Skeletal muscle satellite cell (primary cell): ENCODE results near the gene POR.
A peak's percentile ranks its signal among the peaks of the same experiment; 100 is the strongest.
"Not testable (repeated sequence)": the region's sequence is repeated elsewhere in the genome, so short reads cannot be mapped to it uniquely, and the experiment has no call there.

ENCODE experiments used
- H3K27me3 ChIP-seq: 2 replicates; pipeline ENCODE4 v1.7.0; 2013; ENCODE audit warnings: low read length; ENCODE audit not compliant: control insufficient read depth, insufficient read depth
- H3K36me3 ChIP-seq: 2 replicates; pipeline ENCODE4 v1.7.0; 2013; ENCODE audit warnings: mild to moderate bottlenecking, control low read depth, low read length; ENCODE audit not compliant: insufficient read depth
- H3K4me1 ChIP-seq: 2 replicates; pipeline ENCODE4 v1.7.0; 2013; ENCODE audit warnings: low read length; ENCODE audit not compliant: control insufficient read depth, insufficient read depth
- H3K4me2 ChIP-seq: 2 replicates; pipeline ENCODE4 v1.7.0; 2013; ENCODE audit warnings: mild to moderate bottlenecking, low read length
- H3K4me3 ChIP-seq: 2 replicates; pipeline ENCODE4 v1.7.0; 2013; ENCODE audit warnings: low read length
- H3K9ac ChIP-seq: 2 replicates; pipeline ENCODE4 v1.7.0; 2013; ENCODE audit warnings: mild to moderate bottlenecking, low read depth, low read length, moderate library complexity
- H3K9me3 ChIP-seq: replicated peaks from 2 replicates; pipeline ENCODE4 v1.7.0; 2013; ENCODE audit warnings: mild to moderate bottlenecking, control low read depth, low read length

POR gene

DNA sequence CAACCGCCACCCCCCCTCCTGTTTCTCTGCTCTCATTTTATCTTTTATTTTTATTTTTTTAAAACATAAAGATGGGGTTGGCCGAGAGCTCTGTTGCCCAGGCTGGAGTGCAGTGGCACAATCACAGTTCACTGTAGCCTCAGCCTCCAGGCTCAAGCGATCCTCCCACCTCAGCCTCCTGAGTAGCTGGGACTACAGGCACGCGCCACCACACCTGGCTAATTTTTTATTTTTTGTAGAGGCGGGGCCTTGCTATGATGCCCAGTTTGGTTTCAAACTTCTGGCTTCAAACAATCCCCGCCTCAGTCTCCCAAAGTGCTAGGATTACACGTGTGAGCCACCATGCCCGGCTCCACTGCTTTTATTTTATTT lies 7.3 kb upstream of the POR start:
- H3K4me3 ChIP-seq, H3K27me3 ChIP-seq, H3K36me3 ChIP-seq, H3K4me1 ChIP-seq, H3K9ac ChIP-seq, H3K9me3 ChIP-seq, H3K4me2 ChIP-seq: not testable (repeated sequence)

DNA sequence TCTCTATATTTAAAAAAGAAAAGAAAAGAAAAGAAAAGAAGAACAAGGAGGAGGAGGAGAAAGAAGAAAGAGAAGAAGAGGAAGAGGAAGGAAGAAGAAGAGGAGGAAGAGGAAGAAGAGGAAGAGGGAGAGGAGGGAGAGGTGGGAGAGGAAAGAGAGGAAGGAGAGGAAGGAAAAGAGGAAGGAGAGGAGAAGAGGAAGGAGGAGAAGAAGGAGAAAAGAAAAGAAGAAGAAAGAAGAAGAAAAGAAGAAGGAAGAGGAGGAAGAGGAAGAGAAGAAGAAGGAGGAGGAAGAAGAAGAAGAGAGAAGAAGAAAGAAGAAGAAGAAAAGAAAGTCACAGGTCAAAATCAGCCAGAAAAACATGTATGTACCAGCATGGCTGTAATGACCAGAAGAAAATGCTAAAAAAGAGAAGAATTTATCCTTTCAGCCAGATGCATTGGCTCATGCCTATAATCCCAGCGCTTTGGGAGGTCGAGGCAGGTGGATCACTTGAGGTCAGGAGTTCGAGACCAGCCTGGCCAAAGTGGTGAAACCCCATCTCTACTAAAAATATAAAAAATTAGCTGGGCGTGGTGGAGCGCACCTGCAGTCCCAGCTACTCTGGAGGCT lies 5.3 kb upstream of the POR start:
- Histone ChIP-seq H3K4me1 (peaks cover 15% of the 10 kb centered on the region), H3K27me3 (no peaks in the 10 kb centered on the region), H3K36me3 (no peaks in the 10 kb centered on the region), H3K9me3 (no peaks in the 10 kb centered on the region), H3K4me3 (no peak overlapping the region), H3K4me2 (no peak overlapping the region), H3K9ac (no peak overlapping the region)

DNA sequence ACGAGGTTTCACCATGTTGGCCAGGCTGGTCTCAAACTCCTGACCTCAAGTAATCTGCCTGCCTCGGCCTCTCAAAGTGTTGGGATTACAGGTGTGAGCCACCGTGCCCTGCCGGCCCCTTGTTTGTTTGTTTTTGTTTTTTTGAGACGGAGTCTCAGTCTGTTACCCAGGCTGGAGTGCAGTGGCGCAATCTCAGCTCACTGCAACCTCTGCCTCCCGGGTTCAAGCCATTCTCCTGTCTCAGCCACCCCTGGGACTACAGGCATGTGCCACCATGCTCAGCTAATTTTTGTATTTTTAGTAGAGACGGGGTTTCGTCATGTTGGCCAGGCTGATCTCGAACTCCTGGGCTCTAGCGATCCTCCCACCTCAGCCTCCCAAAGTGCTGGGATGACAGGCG lies 3.8 kb upstream of the POR start:
- peaks cover 13% of the 10 kb centered on the region for H3K4me1 ChIP-seq
- not testable (repeated sequence) for H3K4me3 ChIP-seq, H3K9me3 ChIP-seq

DNA sequence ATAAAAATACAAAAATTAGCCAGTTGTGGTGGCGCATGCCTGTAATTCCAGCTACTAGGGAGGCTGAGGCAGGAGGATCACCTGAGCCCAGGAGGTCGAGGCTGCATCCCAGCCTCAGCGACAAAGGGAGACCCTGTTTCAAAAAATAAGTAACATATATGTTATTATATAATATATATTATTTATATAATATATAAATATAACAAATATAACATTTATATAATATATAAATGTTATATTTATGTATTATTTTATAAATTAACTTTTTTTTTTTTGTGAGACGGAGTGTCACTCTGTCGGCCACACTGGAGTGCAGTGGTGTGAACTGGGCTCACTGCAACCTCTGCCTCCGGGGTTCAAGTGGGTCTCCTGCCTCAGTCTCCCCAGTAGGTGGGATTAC lies 1.5 kb upstream of the POR start:
- peaks cover 1% of the 10 kb centered on the region for H3K36me3 ChIP-seq
- no peaks in the 10 kb centered on the region for H3K27me3 ChIP-seq
- no peaks in the 10 kb centered on the region for H3K9me3 ChIP-seq
- H3K4me1 ChIP-seq, result peaks cover 11% of the 10 kb centered on the region
- no peak overlapping the region for H3K4me3 ChIP-seq
- H3K9ac ChIP-seq, result no peak overlapping the region
- H3K4me2 ChIP-seq, result no peak overlapping the region

More for the DNA sequence above, 3.8 kb upstream of the POR start:
- H3K27me3 ChIP-seq, H3K9ac ChIP-seq, H3K36me3 ChIP-seq, H3K4me2 ChIP-seq: not testable (repeated sequence)

DNA sequence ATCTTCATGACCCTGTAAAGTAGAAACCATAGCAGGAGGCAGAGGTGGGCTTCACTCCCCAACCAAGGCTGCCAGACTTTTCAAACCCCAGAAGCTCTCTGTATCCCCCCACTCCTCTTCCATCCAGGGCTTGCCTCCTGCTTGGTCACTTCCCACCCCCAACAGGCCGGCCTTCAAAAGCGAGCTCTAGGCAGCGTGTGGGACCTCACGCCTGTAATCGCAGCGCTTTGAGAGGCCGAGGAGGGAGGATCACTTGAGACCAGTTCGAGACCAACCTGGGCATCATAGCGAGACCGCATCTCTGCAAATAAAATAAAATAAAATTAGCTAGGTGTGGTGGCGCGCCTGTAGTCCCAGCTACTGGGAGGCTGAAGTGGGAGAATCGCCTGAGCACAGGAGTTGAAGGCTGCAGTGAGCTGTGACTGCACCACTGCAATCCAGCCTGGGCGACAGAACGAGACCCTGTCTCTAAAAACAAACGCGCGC lies 743 bp upstream of the POR start:
- peaks cover 11% of the 10 kb centered on the region for H3K4me1 ChIP-seq
- H3K36me3 ChIP-seq, result peaks cover 3% of the 10 kb centered on the region
- peak overlapping the region; percentile 89 for H3K9ac ChIP-seq
- H3K9me3 ChIP-seq, result no peaks in the 10 kb centered on the region
- no peaks in the 10 kb centered on the region for H3K27me3 ChIP-seq
- H3K4me2 ChIP-seq, result peak overlapping the region; percentile 99
- H3K4me3 ChIP-seq, result peak overlapping the region; percentile 86

DNA sequence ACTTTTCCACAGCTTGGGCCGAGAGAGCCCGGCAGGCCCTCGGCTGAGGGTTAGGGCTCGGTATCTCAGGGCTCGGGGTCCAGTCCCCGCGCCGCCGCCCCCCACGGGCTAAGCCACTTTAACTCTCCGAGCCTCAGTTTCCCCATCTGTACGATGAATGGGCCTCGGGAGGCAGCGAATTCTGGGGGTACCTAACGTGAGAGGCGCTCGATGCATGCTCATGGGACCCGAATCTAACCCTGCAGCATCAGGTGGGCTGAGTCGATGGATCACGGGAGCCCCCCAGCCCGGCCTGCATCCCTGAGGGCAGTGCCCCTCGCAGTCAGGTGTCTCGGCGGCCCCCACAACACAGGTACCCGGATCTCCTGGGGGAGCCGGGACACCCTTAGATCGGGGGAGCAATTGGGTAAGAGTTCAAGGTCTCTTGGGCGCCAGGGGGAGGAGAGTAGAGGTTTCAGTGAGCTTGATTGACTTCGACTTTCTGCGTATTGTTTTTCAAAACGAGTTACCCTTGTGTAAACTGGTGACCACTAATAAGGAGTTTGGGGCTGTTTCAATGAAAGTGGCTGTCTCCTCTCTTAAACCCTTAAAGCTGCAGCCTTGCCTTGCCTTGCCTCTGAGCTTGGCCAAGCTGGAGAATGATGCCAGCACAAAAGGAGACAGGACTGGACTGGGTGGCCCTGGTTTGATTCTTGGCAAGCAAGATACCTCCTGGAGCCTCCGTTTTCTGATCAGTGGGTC lies 631 bp downstream of the POR start:
- no peaks in the 10 kb centered on the region for H3K27me3 ChIP-seq
- H3K9ac ChIP-seq, result peak overlapping the region; percentile 94
- peaks cover 3% of the 10 kb centered on the region for H3K36me3 ChIP-seq
- peak overlapping the region; percentile 86 for H3K4me3 ChIP-seq
- peak overlapping the region; percentile 99 for H3K4me2 ChIP-seq
- no peaks in the 10 kb centered on the region for H3K9me3 ChIP-seq
- peaks cover 22% of the 10 kb centered on the region for H3K4me1 ChIP-seq

DNA sequence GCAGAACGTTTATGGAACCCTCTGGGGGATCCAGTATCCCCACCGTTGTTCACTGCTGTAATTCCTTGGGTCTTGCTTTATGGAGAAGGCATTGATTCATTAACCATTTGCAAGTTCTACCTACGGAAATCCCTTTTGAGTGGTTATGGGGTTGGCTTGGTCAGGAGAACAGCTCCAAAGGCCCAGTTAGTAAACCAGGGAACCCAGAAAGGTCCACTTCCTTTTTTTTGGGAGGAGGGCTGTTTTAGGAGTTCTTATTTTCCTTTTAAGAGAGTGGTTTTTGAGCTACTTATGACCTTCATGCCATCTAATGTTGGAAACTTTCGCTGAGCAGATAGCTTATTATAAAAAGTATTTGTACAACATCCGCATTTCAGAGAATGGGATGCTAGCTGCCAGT lies 1.3 kb downstream of the POR start:
- Histone ChIP-seq H3K4me3 (peak overlapping the region; percentile 86), H3K4me1 (peaks cover 22% of the 10 kb centered on the region), H3K4me2 (peak overlapping the region; percentile 99), H3K9me3 (no peaks in the 10 kb centered on the region), H3K27me3 (no peaks in the 10 kb centered on the region), H3K36me3 (peaks cover 3% of the 10 kb centered on the region), H3K9ac (peak overlapping the region; percentile 94)

DNA sequence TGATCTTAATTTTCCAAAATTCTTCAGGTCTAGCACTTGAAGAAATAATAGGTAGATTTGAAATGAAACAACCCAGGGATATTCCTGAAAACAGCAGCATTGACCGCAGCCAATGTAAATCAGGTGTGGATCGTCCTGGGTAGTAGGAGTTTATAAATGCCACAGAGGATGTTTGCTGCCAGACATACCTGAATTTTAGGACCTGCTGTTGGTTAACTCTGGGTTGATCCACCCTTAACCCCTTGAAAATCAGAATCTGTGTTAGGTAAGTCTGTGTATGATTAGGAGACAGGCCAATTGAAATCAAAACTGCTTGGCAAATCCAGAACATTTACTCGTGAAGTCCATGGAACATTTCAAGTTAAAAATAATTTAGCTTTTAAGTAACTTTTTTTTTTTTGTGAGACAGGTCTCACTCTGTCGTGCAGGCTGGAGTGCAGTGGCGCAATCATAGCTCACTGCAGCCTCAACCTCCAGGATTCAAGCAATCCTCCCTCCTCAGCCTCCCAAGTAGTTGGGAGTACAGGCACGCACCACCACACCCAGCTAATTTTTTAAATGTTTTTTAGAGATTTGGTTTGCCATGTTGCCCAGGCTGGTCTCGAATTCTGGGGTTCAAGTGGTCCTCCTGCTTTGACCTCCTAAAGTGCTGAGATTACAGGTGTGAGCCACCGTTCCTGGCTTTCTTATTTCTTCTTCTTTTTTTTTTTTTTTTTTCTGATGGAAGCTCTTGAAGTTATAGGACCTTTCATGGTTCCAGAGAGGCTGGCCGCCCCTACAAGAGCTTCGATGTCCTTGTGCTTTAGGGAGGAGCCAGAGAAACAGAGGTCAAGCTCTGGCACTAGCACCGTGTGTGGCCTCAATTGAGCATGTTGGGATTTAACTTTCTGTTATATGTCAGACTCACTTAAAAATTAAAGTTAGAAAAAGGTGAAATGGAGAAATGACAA lies 2.0 kb downstream of the POR start:
- no peak overlapping the region for H3K4me3 ChIP-seq
- peaks cover 3% of the 10 kb centered on the region for H3K36me3 ChIP-seq
- no peaks in the 10 kb centered on the region for H3K9me3 ChIP-seq
- no peak overlapping the region for H3K9ac ChIP-seq
- no peaks in the 10 kb centered on the region for H3K27me3 ChIP-seq
- H3K4me1 ChIP-seq, result peaks cover 22% of the 10 kb centered on the region
- peak overlapping the region; percentile 99 for H3K4me2 ChIP-seq

DNA sequence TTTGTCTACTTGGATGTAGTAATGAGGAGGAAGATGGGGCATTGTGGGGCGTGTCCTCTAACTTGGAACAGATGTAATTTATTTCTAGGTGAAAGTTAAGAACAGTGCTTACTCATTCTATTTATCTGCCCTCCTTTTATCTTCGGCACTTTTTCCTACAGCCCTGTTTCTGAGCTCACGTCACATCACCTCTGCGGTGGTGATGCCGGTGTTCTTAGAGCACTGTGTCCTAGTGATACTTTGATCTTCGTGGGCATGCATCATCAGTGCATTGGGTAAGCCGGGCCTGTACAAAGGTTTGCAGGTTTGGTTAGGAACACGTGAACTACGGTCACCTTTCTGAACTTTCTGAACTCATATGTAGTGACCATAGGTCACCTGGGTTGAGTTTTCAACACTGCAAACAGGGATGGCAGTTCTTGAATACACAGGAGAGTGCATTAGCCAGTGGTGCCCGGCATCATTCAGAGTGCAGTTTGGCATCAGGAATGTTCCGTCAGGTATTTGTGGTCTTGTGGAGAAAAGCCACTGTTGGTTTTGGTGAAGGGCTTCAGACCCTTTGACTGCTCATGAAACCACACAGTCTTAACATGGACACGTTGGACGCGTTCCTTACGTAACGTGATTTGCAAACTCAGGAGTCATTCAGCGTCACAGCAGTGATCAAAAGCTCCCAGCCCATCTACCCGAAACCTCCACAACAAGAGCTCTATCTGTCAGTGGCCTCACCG lies 5.6 kb downstream of the POR start:
- Histone ChIP-seq H3K36me3 (peaks cover 3% of the 10 kb centered on the region), H3K9me3 (no peaks in the 10 kb centered on the region), H3K4me1 (peaks cover 17% of the 10 kb centered on the region), H3K9ac (no peak overlapping the region), H3K4me2 (no peak overlapping the region), H3K27me3 (no peaks in the 10 kb centered on the region), H3K4me3 (no peak overlapping the region)

DNA sequence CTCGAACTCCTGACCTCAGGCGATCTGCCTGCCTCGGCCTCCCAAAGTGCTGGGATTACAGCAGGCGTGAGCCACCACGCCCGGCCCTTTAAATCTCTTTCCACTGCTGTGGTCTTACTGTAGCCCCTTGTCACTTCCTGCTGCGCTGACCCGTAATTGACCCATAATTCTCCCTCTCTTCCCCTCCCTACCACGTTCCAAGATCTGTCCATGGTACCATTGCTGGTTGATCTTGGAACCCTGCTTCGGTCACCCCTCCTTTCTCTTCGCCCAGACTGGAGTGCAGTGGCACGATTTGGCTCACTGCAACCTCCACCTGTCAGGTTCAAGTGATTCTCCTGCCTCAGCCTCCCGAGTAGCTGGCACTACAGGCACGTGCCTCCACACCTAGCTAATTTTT lies 6.5 kb downstream of the POR start:
- H3K9me3 ChIP-seq, result no peaks in the 10 kb centered on the region
- H3K4me1 ChIP-seq, result peaks cover 12% of the 10 kb centered on the region
- H3K4me3 ChIP-seq, result no peak overlapping the region
- no peaks in the 10 kb centered on the region for H3K27me3 ChIP-seq
- H3K9ac ChIP-seq, result no peak overlapping the region
- peaks cover 3% of the 10 kb centered on the region for H3K36me3 ChIP-seq
- H3K4me2 ChIP-seq, result no peak overlapping the region
